GM18520 (cell line): ENCODE results near the gene ELP2.

Source experiments
- ATAC-seq: cut with Tn5 transposase; IDR thresholded peaks from one replicate; pipeline ENCODE4 v1.9.1; 2021; ENCODE audit not compliant: unreplicated experiment

Gene ELP2

DNA sequence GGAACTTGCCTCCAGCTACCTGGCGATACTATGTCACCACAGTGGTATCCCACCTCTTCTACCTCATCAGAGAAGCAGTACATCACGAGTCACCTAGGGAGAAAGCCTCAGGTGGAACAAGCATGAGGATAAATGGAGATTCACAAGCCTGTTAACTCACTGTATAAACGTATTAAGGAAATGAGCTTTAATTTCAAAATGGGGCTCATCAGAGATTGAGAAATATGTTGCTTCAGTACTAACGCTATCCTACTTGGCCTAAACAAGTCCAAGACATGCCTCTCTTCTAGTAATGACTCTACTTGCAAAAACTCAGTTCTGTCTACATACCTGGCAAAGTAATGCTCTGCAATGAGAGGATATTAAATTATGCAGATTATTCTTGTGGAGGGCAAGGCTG is 4.9 kb upstream of the ELP2 start:
- ATAC-seq = no peak

DNA sequence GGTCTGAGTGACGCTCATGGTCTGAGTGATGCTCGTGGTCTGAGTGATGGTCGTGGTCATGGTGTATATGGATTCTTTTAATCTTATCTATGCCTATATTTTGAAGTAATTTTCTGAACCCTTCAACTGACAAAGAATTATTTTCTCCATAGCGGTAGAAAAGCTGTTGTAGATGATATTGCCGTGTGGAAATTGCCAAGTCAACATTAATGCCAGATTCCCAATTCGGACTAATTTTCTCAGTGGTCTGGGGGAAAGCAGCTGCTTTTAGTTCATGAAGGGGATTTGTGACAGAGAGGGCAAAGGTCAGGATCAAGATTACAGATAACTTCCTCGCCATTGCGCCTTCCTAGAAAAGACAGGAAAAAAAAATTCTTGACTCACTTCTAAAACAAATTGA is 3.0 kb upstream of the ELP2 start:
- ATAC-seq = no peak

DNA sequence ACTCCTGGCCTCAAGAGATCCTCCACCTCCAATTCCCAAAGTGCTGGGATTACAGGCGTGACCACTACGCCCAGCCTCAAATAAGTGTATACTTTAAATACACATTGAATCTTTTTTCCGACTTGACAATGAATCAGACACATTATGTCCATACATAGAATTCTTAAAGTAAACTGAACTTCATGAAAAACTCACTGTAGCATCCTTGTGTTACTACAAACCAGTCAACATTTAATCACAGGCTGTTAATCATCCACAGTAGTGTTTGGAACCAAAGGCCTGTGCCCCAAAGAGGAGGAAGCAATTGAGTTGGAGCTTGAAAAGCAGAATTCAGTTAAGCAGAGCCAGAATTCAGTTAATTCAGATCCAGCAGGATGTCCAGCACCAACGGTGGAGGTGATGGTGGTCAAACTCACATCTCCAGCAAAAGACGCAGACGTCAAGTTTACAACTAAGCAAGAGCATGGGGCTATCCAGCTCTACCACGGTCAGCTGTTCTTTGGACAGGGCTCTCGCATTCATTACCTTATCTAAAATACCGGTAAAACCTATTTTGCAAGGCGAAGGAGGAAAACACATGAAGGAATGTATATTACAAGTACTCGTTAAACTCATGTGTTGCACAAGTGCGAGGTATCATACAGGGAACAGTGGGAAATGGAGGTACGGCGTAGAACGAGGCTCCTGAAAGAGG is 1.7 kb upstream of the ELP2 start:
- ATAC-seq = no peak

DNA sequence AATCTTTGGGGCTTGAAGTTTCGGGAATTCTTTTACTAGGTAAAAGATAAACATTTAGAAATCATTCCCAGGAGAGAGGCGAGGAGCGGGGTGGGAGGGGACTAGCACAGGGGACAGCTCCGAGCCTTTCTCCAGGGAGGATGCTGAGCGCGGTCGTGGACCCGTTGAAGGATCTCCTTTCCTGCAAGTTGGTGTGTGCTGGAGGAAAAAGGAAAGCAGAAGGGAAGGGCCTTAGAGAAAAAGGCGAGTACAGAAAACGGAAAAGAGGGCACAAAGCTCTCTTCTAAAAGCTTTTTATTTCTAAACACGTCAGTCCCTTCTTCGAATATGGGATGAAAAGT is 1.2 kb upstream of the ELP2 start:
- no peak for ATAC-seq

DNA sequence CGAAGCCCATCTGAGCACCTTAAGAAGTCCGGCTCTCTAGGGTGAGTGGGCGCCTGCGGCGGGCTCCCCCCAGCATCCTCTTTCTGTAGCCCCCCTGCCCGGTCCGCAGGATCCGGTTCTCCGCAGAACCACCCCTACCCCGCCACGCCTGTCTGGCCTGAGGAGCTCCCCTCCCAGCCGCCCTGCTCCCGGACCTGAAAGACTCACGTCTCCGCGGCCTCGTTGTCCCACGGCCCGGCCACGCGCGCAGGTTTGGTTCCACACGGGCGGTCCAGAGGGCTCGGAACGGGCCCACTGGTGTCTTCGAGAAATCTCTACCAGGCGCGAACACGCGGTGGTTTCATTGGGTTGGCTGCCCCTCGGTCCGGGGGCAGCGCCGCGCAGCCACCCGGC is 796 bp upstream of the ELP2 start:
- ATAC-seq = no peak

DNA sequence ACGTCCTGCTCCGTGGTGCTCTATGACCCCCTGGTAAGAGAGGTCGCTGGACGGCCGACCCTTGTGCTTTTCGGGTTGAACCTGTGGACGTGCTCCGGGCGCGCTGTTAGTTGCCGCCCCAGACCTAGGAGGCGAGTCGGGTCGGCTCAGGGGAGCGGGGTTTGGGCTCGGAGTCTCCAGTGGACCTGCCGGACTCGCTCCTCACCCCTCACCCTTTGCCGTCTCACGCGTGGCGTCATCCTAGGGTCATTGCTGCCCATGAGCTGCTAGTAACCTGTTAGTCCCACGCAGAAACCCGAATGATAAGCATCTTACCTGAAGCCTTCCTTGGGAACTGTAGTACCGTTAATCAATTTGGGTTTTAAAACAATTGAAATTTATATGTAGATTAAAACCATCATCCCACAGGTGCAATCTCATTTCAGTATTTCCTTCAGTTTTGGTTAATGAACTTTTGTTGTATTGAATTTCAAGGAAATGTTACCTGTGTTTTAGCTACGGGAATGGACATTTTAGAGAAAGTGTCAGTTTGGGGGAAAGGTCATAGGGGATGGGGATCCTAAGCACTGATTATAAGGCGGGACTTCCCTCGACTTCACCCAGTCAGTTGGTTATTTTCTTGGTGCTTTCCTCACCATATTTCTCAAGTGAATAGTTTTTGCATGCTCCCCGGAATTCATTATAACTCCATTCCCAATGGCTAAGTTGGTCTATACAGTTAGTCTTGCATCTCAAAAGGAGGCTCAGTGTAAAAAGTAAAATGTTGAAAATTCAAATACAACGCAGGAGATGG is 536 bp downstream of the ELP2 start:
- peak; percentile 1 for ATAC-seq

DNA sequence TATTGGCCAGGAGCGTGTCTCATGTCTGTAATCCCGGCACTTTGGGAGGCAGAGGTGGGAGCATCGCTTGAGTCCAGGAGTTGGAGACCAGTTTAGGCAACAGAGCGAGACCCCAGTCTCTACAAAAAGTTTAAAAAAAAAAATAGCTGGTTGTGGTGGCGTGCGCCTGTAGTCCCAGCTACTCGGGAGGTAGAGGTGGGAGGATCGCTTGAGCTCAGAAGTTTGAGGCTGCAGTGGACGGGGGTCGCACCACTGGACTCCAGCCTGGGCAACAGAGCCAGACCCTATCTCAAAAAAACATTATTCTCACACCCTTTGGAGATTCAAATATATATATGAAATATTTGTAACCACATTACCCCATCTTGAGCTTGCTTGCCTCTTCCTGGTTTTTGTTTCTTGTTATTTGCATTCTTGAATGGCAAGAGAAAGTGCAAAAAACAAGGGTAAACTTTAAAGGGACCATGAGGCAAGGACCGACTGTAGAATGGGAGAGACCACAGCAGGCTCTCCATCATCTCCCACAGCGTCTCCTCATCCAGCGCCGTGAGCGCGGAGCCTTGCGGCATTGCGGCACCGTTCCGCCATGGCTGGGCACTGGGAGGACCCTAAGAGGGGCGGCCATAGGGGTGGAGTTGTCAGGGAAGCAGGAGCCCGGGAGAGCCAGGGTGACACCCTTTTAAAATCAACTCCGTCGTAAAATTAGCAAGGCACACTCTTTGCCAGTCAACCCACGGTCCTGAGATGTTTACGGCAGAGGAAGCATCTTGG is 1.4 kb downstream of the ELP2 start:
- ATAC-seq = no peak

DNA sequence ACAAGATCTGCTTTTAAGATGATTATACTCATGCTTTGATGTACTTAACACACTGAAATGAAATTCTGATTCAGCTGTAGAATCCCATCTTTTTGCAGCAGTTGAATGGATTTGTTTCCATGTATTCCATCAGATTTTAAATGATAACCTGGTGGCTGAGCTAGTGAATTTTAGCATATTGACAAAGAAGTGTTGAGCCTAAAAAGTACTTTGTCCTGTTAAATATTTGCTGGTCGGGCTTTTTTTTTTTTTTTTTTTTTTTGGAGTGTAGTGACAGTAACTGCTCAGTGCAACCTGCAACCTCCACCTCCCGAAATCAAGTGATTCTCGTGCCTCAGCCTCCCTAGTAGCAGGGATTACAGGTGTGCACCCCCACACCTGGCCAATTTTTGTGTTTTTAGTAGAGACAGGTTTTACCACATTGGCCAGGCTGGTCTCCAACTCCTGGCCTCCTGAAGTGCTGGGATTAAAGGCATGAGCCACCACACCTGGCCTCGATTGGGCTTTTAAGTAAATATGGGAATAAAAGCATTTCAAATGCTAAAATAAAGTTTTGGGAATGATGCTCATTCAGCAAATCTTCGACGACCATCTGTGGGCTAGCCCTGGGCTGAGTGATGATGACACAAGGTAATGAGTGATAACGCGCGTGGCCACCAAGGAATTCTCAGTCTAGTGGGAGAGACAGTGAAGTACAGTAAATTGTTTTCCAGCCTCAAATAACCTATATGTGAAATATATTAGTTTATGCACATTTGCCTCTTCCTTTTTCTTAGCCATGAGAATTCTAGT is 2.2 kb downstream of the ELP2 start:
- ATAC-seq = no peak

DNA sequence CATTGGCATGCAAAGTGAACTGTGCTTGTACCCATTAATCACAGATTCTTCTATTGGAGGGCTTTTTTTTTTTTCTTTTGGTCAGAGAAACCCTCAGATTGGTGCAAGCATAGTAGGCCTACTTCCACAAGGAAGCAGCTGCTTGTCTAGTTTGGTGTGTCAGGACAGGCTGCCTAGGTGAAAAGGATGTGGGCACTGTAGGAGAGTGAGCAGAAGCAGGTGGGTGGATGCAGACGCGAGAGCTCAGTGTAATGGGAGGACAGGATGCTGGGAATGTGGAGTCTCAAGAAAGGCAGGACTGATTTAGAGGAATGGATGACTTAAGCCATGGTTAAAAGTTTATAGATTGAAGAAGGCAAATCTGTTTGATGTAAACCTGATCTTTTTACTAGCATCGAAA is 3.1 kb downstream of the ELP2 start:
- no peak for ATAC-seq

DNA sequence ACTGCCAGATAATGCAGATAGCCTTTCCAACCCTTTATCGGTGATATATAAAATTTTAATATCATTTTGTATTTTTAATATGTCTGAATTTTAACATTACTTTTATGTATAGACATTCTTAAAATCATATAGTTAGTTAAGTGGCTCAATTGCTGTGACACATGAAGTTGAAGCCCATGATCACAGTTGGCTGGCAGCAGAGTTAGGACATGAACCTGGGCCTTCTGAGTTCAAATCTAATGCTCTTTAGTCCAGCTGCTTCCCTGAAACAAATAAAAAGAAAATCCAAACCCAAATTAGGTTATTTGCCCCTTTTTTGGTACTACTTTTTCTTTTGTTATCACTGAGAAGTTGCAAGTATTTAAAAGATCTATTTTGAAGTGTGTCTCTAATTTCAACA is 5.6 kb downstream of the ELP2 start:
- ATAC-seq = no peak

DNA sequence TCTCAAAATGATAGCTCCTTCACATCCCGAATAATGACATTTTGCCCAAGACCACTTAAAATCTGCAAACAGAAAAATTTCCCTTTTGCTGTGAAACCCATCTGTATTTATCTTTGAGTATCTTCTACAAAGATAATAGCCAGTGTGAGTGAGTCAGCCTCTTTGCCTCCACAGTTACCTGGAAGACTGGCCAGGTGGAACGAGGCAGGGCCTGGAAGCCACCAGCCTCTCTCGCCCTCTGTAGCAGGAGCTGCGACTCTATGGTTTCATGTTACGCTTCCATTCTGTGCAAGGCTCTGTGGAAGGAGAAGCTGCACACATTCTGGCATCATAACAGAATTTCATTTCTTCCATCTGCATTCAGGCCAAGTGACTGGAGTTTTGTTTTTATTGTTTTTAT is 9.5 kb downstream of the ELP2 start:
- ATAC-seq = no peak

DNA sequence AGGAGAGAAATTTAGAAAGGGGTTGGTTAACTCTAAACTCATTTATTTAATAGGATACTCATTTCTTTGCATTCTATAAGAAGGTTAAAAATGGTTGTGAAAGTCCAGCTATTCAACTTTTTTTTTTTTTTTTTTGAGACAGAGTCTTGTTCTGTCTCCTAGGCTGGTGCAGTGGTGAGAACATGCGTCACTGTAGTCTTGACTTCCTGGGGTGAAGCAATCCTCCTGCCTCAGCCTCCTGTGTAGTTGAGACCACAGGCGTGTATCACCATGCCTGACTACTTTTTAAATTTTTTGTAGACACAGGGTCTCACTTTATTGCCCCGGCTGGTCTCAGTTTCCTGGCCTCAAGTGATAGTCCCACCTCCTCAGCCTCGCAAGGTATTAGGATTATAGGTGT is 11.9 kb downstream of the ELP2 start:
- ATAC-seq = no peak

DNA sequence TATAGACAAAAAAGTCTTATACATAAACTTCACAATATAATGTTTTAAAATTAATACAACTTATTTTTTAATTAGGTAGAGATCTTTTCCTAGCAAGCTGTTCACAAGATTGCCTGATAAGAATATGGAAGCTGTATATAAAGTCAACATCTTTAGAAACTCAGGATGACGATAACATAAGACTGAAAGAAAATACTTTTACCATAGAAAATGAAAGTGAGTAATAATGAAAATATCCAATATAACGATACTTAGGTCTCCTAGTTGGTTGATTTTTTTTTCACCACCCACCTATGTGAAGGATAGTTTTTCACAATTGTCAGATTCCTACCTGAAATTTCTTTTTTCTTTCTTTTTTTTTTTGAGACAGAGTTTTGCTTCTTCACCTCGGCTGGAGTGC is 13.1 kb downstream of the ELP2 start:
- ATAC-seq = no peak

DNA sequence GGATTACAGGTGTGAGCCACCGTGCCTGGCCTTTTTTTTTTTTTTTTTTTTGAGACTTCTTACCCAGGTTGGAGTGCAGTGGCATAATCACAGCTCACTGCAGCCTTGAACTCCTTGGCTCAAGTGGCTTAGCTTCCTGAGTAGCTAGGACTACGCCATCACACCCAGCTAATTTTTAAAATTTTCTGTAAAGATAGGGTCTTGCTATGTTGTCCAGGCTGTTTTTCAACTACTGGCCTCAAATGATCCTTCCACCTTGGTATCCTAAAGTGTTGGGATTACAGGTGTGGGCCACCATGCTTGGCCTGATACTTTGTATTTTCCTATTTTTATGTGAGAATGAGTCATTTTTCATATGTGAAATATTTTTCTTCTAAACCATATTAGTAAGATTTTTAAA is 13.7 kb downstream of the ELP2 start:
- no peak for ATAC-seq

DNA sequence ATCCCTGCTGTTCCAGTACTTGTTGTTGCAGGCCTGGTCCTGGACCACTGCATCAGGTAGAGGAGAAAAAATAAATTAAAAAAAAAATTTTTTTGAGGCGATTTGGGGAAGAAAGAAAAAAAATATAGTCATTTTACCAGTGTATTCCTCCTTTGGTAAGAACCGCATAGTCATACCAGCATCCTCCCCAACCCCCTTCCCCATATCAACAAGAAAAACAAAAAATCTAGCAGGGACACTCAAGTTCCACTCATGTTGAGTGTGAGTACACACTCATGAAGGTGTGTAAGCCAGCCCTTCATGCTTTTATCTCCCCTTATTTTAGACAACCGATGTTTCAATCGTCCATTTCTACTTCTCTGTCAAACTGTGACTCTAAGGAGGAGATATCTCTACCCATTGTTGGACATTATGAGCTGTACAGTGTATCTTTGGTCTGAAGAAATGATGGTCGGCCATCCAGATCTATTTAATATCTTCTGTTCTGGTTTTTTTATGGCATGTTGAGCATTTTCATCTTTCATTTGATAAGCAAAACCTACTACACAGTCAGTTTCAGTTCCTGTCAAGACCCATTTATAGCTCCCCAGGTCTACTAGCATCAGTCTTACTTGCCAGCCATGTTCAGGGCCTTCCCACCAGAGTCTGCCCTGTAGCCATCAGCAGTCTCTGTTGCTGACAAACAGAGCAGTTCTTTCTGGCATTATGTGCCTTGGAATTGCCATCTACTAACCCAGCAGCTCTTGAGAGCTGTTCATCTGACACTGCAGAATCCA is 20.0 kb downstream of the ELP2 start:
- peak; percentile 89 for ATAC-seq

DNA sequence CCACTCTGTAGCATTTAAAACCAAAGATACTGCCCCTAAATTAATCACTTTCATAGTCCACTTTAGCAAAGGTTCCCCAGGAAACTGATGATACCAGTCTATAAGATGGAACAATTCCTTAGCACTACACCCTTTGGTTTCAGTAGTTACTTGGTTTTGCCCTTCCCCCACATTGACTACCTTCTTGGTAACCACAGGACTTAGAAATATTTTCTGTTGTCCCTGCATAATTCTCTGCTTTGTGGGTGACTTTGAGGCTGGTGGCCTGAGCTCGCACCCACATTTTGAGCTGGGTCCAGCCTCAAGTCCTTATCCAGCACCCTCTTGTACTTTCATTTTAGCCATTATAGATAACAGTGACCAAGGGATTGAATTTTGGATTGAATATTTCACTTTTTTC is 23.1 kb downstream of the ELP2 start:
- no peak for ATAC-seq

DNA sequence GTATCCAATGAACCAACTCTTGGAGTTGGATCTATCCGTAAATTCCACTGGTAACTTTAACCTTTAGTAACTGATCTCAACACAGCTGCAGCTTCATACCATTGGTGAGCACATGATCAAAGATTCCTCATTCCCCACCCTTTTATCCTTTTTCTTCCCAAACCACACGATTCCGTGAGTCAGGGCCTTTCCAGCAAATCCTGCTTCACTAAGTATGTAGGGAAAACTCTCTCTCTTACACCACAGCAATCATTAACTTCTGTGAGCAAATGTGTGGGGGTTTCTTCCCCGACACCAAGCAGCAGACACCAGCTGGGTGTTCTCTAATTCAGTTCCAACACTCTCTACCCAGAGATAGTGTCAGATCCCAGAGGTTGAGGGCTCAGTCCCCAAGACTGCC is 23.5 kb downstream of the ELP2 start:
- ATAC-seq = no peak

DNA sequence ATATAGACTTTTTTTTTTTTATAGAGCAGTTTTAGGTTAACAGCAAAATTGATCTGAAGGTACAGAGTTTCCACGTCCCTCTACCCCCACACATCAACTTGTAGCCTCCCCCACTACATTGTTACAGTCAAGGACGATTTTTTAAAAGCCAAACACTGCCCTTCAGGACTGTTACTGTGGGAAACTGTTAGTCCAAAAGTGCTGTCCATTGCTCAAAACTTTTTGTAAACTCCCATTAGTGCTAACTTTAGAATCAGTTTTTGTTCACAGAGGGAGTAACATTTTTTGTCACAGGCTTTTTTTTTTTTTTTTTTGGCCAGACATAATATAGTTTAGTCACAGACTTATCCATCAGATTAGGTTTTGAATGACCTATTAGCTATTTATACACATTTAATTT is 24.1 kb downstream of the ELP2 start:
- no peak for ATAC-seq

DNA sequence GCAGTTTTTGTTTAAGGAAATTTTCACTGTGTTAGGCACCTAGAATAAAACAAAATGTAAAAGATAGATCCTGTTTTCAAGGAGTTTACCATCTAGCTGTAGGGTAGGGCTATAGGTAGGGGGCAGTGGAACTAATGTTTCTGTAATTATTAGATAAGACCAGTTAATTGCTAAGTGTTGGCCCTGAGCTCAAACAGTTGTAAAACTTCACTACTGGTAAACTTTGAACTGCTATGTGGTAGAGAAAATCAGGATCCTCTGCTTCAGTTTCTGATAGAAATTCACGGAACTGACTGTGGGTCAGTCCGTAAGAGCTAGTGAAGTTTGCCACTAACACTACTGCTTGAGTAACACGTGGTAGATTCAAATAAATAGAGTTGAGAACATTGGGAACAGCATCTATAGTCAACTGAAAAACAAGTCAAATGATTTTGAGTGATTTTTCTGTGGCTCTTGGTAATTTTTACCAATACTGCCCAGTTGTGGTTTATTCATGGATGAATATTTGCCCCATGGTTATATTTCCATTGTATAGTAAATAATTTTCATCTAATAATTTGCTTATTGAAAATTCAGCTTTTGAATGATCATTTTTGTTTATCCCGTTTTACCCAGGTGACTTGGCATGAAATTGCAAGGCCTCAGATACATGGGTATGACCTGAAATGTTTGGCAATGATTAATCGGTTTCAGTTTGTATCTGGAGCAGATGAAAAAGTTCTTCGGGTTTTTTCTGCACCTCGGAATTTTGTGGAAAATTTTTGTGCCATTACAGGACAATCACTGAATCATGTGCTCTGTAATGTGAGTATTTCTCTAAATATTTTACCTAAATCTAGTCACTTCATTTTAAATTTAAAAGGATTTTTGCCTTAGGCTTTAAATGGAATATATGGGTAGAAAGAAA is 26.4 kb downstream of the ELP2 start:
- ATAC-seq = no peak

DNA sequence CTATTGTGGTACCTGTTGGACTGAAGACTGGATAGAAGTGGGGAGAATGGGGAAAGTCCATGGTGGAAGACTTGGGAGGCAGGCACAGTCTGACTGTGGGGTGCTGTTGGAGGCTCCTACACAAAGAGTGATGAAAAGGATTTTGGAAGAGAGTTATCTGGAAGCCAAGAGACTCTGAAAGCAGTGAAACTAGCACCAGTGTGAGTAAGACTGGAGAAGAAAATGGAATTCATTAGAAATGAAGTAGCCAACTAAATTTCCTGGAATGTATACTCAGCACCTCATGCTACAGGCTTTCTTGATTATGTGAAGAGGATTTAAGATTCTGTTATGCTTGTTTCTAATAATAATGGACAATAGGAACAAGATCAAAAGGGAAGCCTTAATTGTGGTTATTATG is 27.7 kb downstream of the ELP2 start:
- ATAC-seq = no peak
